GM12872 (cell line): ENCODE results near the gene CBFA2T2.

ENCODE experiments used
- CTCF ChIP-seq: IDR thresholded peaks from 3 replicates; pipeline ENCODE4 v1.5.1; 2011; ENCODE audit warnings: low read depth, mild to moderate bottlenecking, low read length, moderate library complexity; ENCODE audit not compliant: insufficient read depth

The CBFA2T2 gene

DNA sequence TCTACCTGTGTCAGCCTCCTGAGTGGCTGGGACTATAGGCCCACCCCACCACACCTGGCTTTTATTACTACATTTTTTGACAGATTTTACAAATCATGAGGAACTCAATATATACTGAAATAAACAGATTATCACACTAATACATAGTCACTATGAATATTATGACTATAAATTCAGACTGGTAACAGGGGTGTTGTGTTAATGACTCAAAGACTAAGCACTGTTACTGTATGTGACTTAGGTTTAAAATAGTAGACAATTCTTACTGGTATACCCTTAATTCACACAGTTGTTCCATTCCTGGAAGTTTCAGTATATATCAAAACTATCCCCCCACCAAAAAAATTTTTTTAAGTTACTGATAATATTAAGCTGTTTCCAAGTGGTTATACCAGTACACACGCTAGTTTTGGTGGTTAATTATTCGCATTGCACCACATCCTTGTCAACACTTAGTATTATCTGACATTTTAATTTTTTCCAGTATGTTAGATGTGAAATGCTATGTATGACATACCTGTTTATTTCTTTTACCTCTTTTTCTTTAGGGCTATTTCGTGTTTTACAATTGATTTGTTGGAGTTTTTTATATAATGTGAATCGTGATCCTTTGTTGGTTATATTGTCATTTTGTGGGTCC lies 137.8 kb downstream of the CBFA2T2 start:
- TF ChIP-seq CTCF = no peak

DNA sequence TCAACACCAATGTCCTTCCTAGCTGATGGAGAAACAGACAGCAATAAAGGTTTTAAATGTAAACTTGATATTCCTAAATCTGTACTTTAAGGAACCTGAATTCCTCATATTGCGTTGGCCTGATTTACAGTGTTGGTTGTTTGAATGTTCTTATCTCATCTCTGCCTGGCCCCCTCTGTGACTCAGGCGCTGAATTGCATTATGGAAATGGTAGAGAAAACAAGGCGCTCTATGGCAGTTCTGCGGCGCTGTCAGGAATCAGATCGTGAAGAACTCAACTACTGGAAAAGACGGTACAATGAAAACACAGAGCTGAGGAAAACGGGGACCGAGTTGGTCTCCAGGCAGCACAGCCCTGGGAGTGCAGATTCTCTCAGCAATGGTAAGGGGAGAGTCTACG lies 139.6 kb downstream of the CBFA2T2 start:
- TF ChIP-seq CTCF = no peak

GRCh38 chr20:33629979-33630378 lies 140.1 kb downstream of the CBFA2T2 start:
- TF ChIP-seq CTCF = no peak

DNA sequence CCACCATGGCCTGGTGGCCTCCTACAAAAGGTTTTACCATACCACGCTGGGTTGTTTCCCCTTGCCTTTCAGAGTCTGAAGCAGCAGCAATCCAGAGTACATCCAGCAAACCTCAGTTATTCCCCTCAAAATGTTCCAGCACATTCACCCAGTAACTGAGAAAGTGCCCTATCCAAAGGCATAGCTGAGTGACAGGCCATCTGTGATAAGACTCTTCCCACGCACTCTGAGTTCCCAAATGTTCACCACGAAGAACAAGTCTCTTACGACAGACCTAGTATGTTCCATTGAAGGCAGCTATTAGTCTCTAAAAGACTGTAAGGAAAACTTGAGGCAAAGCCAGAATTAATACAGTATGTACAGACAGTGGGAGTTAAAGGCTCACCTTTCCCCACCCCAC lies 140.6 kb downstream of the CBFA2T2 start:
- TF ChIP-seq CTCF = no peak

DNA sequence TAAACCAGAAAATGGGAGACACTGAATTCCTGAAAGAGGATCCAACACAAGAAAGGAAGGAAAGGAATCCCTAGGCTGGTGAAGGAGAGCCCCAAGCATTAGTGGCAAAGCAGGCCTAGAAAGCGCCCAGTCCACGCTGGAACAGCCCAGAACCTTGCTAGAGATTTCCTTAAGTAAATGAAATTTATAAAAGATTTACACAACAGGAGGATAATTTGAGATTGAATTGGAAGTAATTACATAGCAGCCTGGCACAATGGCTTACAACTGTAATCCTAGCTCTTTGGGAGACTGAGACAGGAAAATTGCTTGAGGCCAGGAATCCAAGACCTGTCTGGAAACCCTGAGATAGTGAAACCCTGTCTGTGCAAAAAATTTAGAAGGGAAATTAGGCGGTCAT lies 145.4 kb downstream of the CBFA2T2 start:
- TF ChIP-seq CTCF = no peak

- TF ChIP-seq CTCF = no peak
Measured at GRCh38 chr20:33636776-33637175, 146.9 kb downstream of the CBFA2T2 start.

- TF ChIP-seq CTCF = no peak
Measured at GRCh38 chr20:33640287-33640686, 150.4 kb downstream of the CBFA2T2 start.
